ENCODE measurements around the gene CAPN12. TPM values are rescaled to one million over a fixed set of nuclear protein-coding genes. Genes with fewer than 3 reads are reported as not detected.

The CAPN12 gene
- total RNA-seq, 1 experiment from 2014 or later = 8.8 TPM

DNA sequence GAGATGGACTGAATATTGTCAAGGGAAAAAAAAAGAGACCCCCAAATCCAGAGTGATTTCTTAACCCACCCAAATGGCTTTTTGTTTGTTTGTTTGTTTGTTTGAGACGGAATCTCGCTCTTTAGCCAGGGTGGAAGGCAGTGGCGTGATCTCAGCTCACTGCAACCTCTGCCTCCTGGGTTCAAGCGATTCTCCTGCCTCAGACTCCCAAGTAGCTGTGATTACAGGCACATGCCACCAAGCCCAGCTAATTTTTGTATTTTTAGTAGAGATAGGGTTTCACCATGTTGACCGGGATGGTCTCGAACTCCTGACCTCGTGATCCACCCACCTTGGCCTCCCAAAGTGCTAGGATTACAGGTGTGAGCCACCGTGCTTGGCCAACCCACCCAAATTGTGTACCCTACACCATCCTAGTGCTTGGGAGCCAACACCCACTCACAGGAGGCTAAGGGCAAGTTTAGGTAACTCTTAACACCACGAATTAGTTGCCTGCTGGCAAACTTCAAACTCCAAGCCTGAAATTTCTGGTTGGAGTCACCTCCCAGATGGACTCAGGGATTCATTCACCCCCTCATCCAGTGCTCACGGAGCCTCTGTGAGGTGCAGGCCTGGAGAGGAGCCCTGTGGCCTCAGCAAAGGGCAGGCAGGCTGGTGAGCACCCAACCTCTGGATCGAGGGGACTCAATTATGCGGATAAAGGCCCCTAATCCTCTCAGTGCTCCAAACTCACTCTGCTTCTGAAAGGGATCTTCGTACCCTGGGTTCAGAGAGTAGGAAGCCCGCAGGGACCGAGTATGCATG, 59.2 kb downstream of the CAPN12 start:
- no peak for DNase-seq (ENCODE audit: low read depth, low spot score)
- RAD21 ChIA-PET (ENCODE audit: low non-redundant PET in 1 of 2, low total read pairs in 2 of 2, uncharacterized antibody in 2 of 2, unreplicated experiment in 2 of 2) = no interaction called here
- H3K9me2 ChIP-seq (ENCODE audit: insufficient read depth) = no peaks in the 10 kb centered on the region
- ATAC-seq = no peak
- H2AFZ ChIP-seq (ENCODE audit: low read depth, low read length, poor library complexity, severe bottlenecking) = no peak overlapping the region
- TF ChIP-seq EZH2 (IDR thresholded peaks at IDR 0.05) = no peak
- TF ChIP-seq, protein P1, sequence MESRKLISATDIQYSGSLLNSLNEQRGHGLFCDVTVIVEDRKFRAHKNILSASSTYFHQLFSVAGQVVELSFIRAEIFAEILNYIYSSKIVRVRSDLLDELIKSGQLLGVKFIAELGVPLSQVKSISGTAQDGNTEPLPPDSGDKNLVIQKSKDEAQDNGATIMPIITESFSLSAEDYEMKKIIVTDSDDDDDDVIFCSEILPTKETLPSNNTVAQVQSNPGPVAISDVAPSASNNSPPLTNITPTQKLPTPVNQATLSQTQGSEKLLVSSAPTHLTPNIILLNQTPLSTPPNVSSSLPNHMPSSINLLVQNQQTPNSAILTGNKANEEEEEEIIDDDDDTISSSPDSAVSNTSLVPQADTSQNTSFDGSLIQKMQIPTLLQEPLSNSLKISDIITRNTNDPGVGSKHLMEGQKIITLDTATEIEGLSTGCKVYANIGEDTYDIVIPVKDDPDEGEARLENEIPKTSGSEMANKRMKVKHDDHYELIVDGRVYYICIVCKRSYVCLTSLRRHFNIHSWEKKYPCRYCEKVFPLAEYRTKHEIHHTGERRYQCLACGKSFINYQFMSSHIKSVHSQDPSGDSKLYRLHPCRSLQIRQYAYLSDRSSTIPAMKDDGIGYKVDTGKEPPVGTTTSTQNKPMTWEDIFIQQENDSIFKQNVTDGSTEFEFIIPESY (IDR thresholded peaks at IDR 0.05; ENCODE audit: extremely low read depth, insufficient replicate concordance, low read length) = no peak
- TF ChIP-seq, protein P2, sequence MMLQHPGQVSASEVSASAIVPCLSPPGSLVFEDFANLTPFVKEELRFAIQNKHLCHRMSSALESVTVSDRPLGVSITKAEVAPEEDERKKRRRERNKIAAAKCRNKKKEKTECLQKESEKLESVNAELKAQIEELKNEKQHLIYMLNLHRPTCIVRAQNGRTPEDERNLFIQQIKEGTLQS (IDR thresholded peaks at IDR 0.05) = no peak
- TF ChIP-seq, protein P3, sequence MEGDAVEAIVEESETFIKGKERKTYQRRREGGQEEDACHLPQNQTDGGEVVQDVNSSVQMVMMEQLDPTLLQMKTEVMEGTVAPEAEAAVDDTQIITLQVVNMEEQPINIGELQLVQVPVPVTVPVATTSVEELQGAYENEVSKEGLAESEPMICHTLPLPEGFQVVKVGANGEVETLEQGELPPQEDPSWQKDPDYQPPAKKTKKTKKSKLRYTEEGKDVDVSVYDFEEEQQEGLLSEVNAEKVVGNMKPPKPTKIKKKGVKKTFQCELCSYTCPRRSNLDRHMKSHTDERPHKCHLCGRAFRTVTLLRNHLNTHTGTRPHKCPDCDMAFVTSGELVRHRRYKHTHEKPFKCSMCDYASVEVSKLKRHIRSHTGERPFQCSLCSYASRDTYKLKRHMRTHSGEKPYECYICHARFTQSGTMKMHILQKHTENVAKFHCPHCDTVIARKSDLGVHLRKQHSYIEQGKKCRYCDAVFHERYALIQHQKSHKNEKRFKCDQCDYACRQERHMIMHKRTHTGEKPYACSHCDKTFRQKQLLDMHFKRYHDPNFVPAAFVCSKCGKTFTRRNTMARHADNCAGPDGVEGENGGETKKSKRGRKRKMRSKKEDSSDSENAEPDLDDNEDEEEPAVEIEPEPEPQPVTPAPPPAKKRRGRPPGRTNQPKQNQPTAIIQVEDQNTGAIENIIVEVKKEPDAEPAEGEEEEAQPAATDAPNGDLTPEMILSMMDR (IDR thresholded peaks at IDR 0.05 in 2 of 3, conservative IDR thresholded peaks at IDR 0.05 in 1 of 3; ENCODE audit: borderline replicate concordance in 1 of 3, insufficient read depth in 1 of 3, low read depth in 2 of 3, low read length in 2 of 3) = no peak
- no peak for TF ChIP-seq ZNF274 (IDR thresholded peaks at IDR 0.05; ENCODE audit: low read depth, low read length)
- no peak for TF ChIP-seq POLR2A (IDR thresholded peaks at IDR 0.05; ENCODE audit: borderline replicate concordance, extremely low read depth, insufficient read depth, insufficient read length)
- TF ChIP-seq RAD21 (IDR thresholded peaks at IDR 0.05; ENCODE audit: low read depth) = no peak
- no peak for TF ChIP-seq SIN3A (IDR thresholded peaks at IDR 0.05; ENCODE audit: low read depth)
- no peak for TF ChIP-seq FOSL1 (IDR thresholded peaks at IDR 0.05; ENCODE audit: low read depth)
- TF ChIP-seq ZFX (IDR thresholded peaks at IDR 0.05) = no peak
- TF ChIP-seq EGR1 (IDR thresholded peaks at IDR 0.05; ENCODE audit: low read depth) = no peak
- TF ChIP-seq TCF7L2 (IDR thresholded peaks at IDR 0.05; ENCODE audit: borderline replicate concordance, extremely low read depth, insufficient read depth, insufficient read length) = no peak
- no peak for TF ChIP-seq CEBPB (IDR thresholded peaks at IDR 0.05; ENCODE audit: low read depth)
- TF ChIP-seq SP1 (IDR thresholded peaks at IDR 0.05; ENCODE audit: low read depth) = no peak
- no peak for TF ChIP-seq SRF (IDR thresholded peaks at IDR 0.05; ENCODE audit: low read depth)
- H3K9me3 ChIP-seq (ENCODE audit: control insufficient read depth in 1 of 2, insufficient read depth in 1 of 2, low read depth in 1 of 2, low read length in 2 of 2) = peaks cover 0 to 5% of the 10 kb centered on the region in 2 experiments; a peak in 1 of 4 replicates
- H3K4me3 ChIP-seq (replicated peaks in 1 of 2; ENCODE audit: low read depth in 1 of 2, low read length in 2 of 2) = peak overlapping the region; percentile 25 to 53
- H3K27me3 ChIP-seq (ENCODE audit: insufficient read depth, low read length) = no peaks in the 10 kb centered on the region
- intact Hi-C loops (cut with micrococcal nuclease) = loop anchor here (1.0 to 5.0 kb wide), 2 partner anchors 8 to 167 kb away; no protein-coding TSS in a partner anchor
- POLR2A ChIA-PET = no interaction called here
- peak overlapping the region; percentile 83 for H3K9ac ChIP-seq (ENCODE audit: low read length)
- H3K4me1 ChIP-seq (ENCODE audit: control insufficient read depth in 1 of 2, insufficient read depth in 2 of 2, low read length in 2 of 2) = peaks cover 89 to 99% of the 10 kb centered on the region in 2 experiments
- H3K79me2 ChIP-seq (ENCODE audit: insufficient read depth, low read length) = peaks cover 89% of the 10 kb centered on the region
- no peaks in the 10 kb centered on the region for H4K20me1 ChIP-seq (ENCODE audit: insufficient read depth)
- peak overlapping the region; percentile 86 for H3K4me2 ChIP-seq (ENCODE audit: low read length)
- TSS peak; percentile 94 for BruUV-seq (replicated peaks)
- peak overlapping the region; percentile 98 for H3K27ac ChIP-seq (ENCODE audit: low read depth, low read length)
- CTCF ChIA-PET = interaction anchor here (1.5 kb wide), 1 partner anchor 51 kb away, joined by 3 read pairs; no protein-coding TSS in a partner anchor
- H3K36me3 ChIP-seq (ENCODE audit: control insufficient read depth in 1 of 2, insufficient read depth in 2 of 2, low read length in 2 of 2) = peaks cover 0 to 33% of the 10 kb centered on the region in 2 experiments; a peak in 2 of 4 replicates
